HepG2 (cell line): ENCODE measurements around the gene TBX21. TPM values are rescaled to one million over a fixed set of nuclear protein-coding genes. Genes with fewer than 3 reads are reported as not detected.
A peak's percentile ranks its signal among the peaks of the same experiment; 100 is the strongest.

ENCODE experiments used
- HOXD1 ChIP-seq: sonication (generic); formaldehyde crosslinking; IDR thresholded peaks from 2 replicates; pipeline ENCODE4 v1.5.0; 2020; ENCODE audit warnings: missing genetic modification reagents
- MBD4 ChIP-seq: IDR thresholded peaks from 2 replicates; pipeline ENCODE4 v1.6.1; 2012; ENCODE audit warnings: low read length, inconsistent platforms, borderline replicate concordance
- MTERF4 ChIP-seq: sonication (generic); formaldehyde crosslinking; IDR thresholded peaks from 2 replicates; pipeline ENCODE4 v1.8.0; 2023; ENCODE audit warnings: mild to moderate bottlenecking, missing genetic modification reagents
- MXD1 ChIP-seq: sonication (generic); formaldehyde crosslinking; IDR thresholded peaks from 2 replicates; pipeline ENCODE4 v1.4.0; 2020; ENCODE audit warnings: mild to moderate bottlenecking, missing genetic modification reagents
- MXD4 ChIP-seq: IDR thresholded peaks from 2 replicates; pipeline ENCODE4 v1.6.1; 2016; ENCODE audit warnings: mild to moderate bottlenecking, missing biosample characterization, missing genetic modification reagents
- MYPOP ChIP-seq: sonication (generic); formaldehyde crosslinking; IDR thresholded peaks from 2 replicates; pipeline ENCODE4 v1.8.1; 2023; ENCODE audit warnings: mild to moderate bottlenecking, moderate library complexity, missing genetic modification reagents
- NFKBIZ ChIP-seq: IDR thresholded peaks from 2 replicates; pipeline ENCODE4 v1.6.1; 2018; ENCODE audit warnings: missing genetic modification reagents, missing compliant biosample characterization
- NKX3-1 ChIP-seq: sonication (generic); formaldehyde crosslinking; IDR thresholded peaks from 2 replicates; pipeline ENCODE4 v1.5.0; 2020; ENCODE audit warnings: missing genetic modification reagents
- NR3C1 ChIP-seq: sonication (generic); formaldehyde crosslinking; IDR thresholded peaks from 2 replicates; pipeline ENCODE4 v1.4.0; 2020; ENCODE audit warnings: missing genetic modification reagents
- SOX6 ChIP-seq, 2 experiments: fragments of 450-650 bp in 1 of 2; sonication (generic) in 1 of 2; formaldehyde crosslinking in 1 of 2; IDR thresholded peaks; 2 replicates each; pipeline versions ENCODE4 v1.4.0 to v1.6.1; 2017 to 2020; ENCODE audit warnings: antibody characterized with exemption in 1 of 2, mild to moderate bottlenecking in 1 of 2, missing genetic modification reagents in 1 of 2
- SRSF4 ChIP-seq: fragments of 200-400 bp; formaldehyde crosslinking; IDR thresholded peaks from one replicate; pipeline ENCODE4 v1.6.1; 2018; ENCODE audit warnings: mild to moderate bottlenecking, low read depth, low read length, moderate library complexity; ENCODE audit not compliant: poor library complexity, severe bottlenecking
- TOPORS ChIP-seq: sonication (generic); formaldehyde crosslinking; IDR thresholded peaks from 2 replicates; pipeline ENCODE4 v1.8.0; 2023; ENCODE audit warnings: mild to moderate bottlenecking, missing genetic modification reagents
- ZBTB20 ChIP-seq: sonication (generic); formaldehyde crosslinking; IDR thresholded peaks from 2 replicates; pipeline ENCODE4 v1.8.1; 2023; ENCODE audit warnings: missing genetic modification reagents, low read depth, mild to moderate bottlenecking, borderline replicate concordance
- ZHX1 ChIP-seq: sonication (generic); formaldehyde crosslinking; IDR thresholded peaks from 2 replicates; pipeline ENCODE4 v1.8.1; 2022; ENCODE audit warnings: low read depth, mild to moderate bottlenecking, missing genetic modification reagents
- ZMYM2 ChIP-seq: sonication (generic); formaldehyde crosslinking; IDR thresholded peaks from 2 replicates; pipeline ENCODE4 v1.8.0; 2022; ENCODE audit warnings: mild to moderate bottlenecking, missing genetic modification reagents
- ZNF382 ChIP-seq: sonication (generic); formaldehyde crosslinking; IDR thresholded peaks from 2 replicates; pipeline ENCODE4 v1.5.0; 2020; ENCODE audit warnings: missing genetic modification reagents, mild to moderate bottlenecking, borderline replicate concordance
- ZNF431 ChIP-seq: sonication (generic); formaldehyde crosslinking; IDR thresholded peaks from 2 replicates; pipeline ENCODE4 v1.9.0; 2022; ENCODE audit warnings: missing genetic modification reagents, low read depth, mild to moderate bottlenecking, borderline replicate concordance
- ZNF468 ChIP-seq: sonication (generic); formaldehyde crosslinking; IDR thresholded peaks from 2 replicates; pipeline ENCODE4 v1.8.0; 2022; ENCODE audit warnings: mild to moderate bottlenecking, moderate library complexity, missing genetic modification reagents
- ZNF567 ChIP-seq: sonication (generic); formaldehyde crosslinking; IDR thresholded peaks from 2 replicates; pipeline ENCODE4 v1.8.1; 2023; ENCODE audit warnings: mild to moderate bottlenecking, missing genetic modification reagents, borderline replicate concordance
- ZNF570 ChIP-seq: sonication (generic); formaldehyde crosslinking; IDR thresholded peaks from 2 replicates; pipeline ENCODE4 v1.4.0; 2020; ENCODE audit warnings: mild to moderate bottlenecking, missing genetic modification reagents, borderline replicate concordance
- ZNF629 ChIP-seq: sonication (generic); formaldehyde crosslinking; conservative IDR thresholded peaks from 2 replicates; pipeline ENCODE4 v1.5.0; 2020; ENCODE audit warnings: missing genetic modification reagents
- polyA plus RNA-seq, 8 experiments: library from polyadenylated mRNA; depleted of rRNA in 3 of 8; stranded (reverse) in 7 of 8; unstranded in 1 of 8; fragments of >200 nt; fragmentation: Illumina TruSeq in 4 of 8; extraction: Trizol in 4 of 8; gene quantifications; 2 replicates each; pipeline versions ENCODE4 v1.2.1 to v1.2.3, GENCODE V29; 2011 to 2016; ENCODE audit warnings: low read depth in 4 of 8, missing spikeins in 1 of 8, mixed read lengths in 1 of 8; ENCODE audit not compliant: insufficient read depth in 1 of 8
- total RNA-seq, 5 experiments: library from RNA; depleted of rRNA; stranded (reverse); fragments of >200 nt; fragmentation: Illumina TruSeq; extraction: Trizol; gene quantifications; 2 replicates each; pipeline ENCODE4 v1.2.3, GENCODE V29; 2016; ENCODE audit warnings: low read depth in 1 of 5

Gene TBX21
- total and polyA plus RNA-seq, 2 of the 13 experiments (the other 11 are each of a cell fraction or from before 2014, with no cell fraction given) = not detected

GRCh38 chr17:47785538-47786123 lies 52.6 kb downstream of the TBX21 start (continued):
- TF ChIP-seq MXD1 (CRISPR knock-in tag) = peak; percentile 43; the same call in 1 of the 2 replicates
- TF ChIP-seq ZNF431 (CRISPR knock-in tag) = peak; percentile 64; the same call in 1 of the 2 replicates
- no peak; the same call in 1 of the 2 replicates for TF ChIP-seq MXD4 (CRISPR knock-in tag)
- TF ChIP-seq ZHX1 = no peak
- no peak for TF ChIP-seq NKX3-1 (CRISPR knock-in tag)
- TF ChIP-seq MYPOP (CRISPR knock-in tag) = 0 out of 2 replicates have a peak, but pooled peaks have one; percentile 37
- TF ChIP-seq ZNF570 (CRISPR knock-in tag) = no peak
- no peak for TF ChIP-seq ZNF382 (CRISPR knock-in tag)
- no peak for TF ChIP-seq ZNF567 (CRISPR knock-in tag)
- TF ChIP-seq MTERF4 (CRISPR knock-in tag) = no peak
- TF ChIP-seq ZNF468 (CRISPR knock-in tag) = no peak
- TF ChIP-seq SRSF4 = no peak
- TF ChIP-seq ZBTB20 (CRISPR knock-in tag) = peak; percentile 55; the same call in 1 of the 2 replicates
- TF ChIP-seq TOPORS = no peak
- 0 out of 2 replicates have a peak, but pooled peaks have one; percentile 71 for TF ChIP-seq NFKBIZ (CRISPR knock-in tag)
- no peak for TF ChIP-seq HOXD1
- TF ChIP-seq ZMYM2 (CRISPR knock-in tag) = no peak
- no peak for TF ChIP-seq MBD4
- no peak for TF ChIP-seq NR3C1 (CRISPR knock-in tag)
- no peak for TF ChIP-seq ZNF629
- TF ChIP-seq SOX6 (IDR thresholded peaks at IDR 0.05) = no peak
- TF ChIP-seq SOX6 (CRISPR knock-in tag; IDR thresholded peaks at IDR 0.05) = 0 out of 2 replicates have a peak, but pooled peaks have one; percentile 10
